ENCODE data around the gene SPATA25. TPM values are rescaled to one million over a fixed set of nuclear protein-coding genes. Genes with fewer than 3 reads are reported as not detected.

The SPATA25 gene
- total and polyA plus RNA-seq, 2 donors (not counting 3 experiments of a cell fraction or from before 2014, with no cell fraction given): 0.69 to 1.3 TPM

GRCh38 chr20:45911486-45912343 lies 24.3 kb upstream of the SPATA25 start, which contains the start of gene PLTP:
TSS of gene PLTP (minus strand) at chr20:45912155. CDS start at chr20:45911452, 703 bp downstream.
- H4K20me1 ChIP-seq (replicated peaks; ENCODE audit: control insufficient read depth, extremely low read depth, insufficient read depth, low read length): no peaks in the 10 kb centered on the region
- H3K27ac ChIP-seq (ENCODE audit: insufficient read depth, low read depth, low read length): peak within 1 kb of the TSS; percentile 53
- CTCF ChIA-PET: interaction anchor here (0.6 to 5.0 kb wide), 6 partner anchors 8 to 58 kb away, joined by 3 to 22 read pairs (median 8); partner anchors contain the start of genes CTSA, NEURL2 and PCIF1
- DNase-seq (ENCODE audit: low read depth, low spot score): peak; percentile 78
- intact Hi-C loops (cut with micrococcal nuclease): loop anchor here (1.0 to 10.0 kb wide), 4 partner anchors 8 to 567 kb away; partner anchors contain the start of genes ACOT8, SDC4 and ZSWIM3
- peak; percentile 61 for TF ChIP-seq POLR2AphosphoS5 (IDR thresholded peaks at IDR 0.05; ENCODE audit: insufficient read depth, low read depth, low read length)
- TF ChIP-seq MYC (IDR thresholded peaks at IDR 0.05; ENCODE audit: low read depth, low read length): no peak
- peak; percentile 79 for TF ChIP-seq POLR2A (IDR thresholded peaks at IDR 0.05; ENCODE audit: low read depth, low read length)
- peak within 1 kb of the TSS; percentile 44 for H3K9ac ChIP-seq (replicated peaks; ENCODE audit: extremely low read depth, insufficient read depth, low read length)
- H3K9me1 ChIP-seq (replicated peaks; ENCODE audit: control insufficient read depth, extremely low read depth, insufficient read depth, low read length): no peaks in the 10 kb centered on the region
- FAIRE-seq: peak; percentile 75
- H3K4me3 ChIP-seq (replicated peaks in 1 of 3; ENCODE audit: insufficient read depth in 1 of 3, low read depth in 1 of 3, low read length in 3 of 3): peak within 1 kb of the TSS; percentile 14 to 62 (median 37)
- dilution Hi-C loops (cut with MboI; ENCODE audit: extremely low pct_ligation_motif_present, low sequenced_read_pairs): no loop called here
- H3K4me1 ChIP-seq (ENCODE audit: control insufficient read depth, extremely low read depth, insufficient read depth, low read length): peaks cover 28% of the 10 kb centered on the region
- H3K79me2 ChIP-seq (ENCODE audit: control insufficient read depth, insufficient read depth, low read length): no peaks in the 10 kb centered on the region
- H3K36me3 ChIP-seq (ENCODE audit: control insufficient read depth in 2 of 2, extremely low read depth in 1 of 2, insufficient read depth in 2 of 2, low read length in 2 of 2): peaks cover 0 to 7% of the 10 kb centered on the region in 2 experiments
- no peaks in the 10 kb centered on the region for H3K9me3 ChIP-seq (replicated peaks; ENCODE audit: control insufficient read depth, insufficient read depth, low read length)
- POLR2A ChIA-PET: interaction anchor here (0.5 to 3.8 kb wide), 7 partner anchors 13 to 97 kb away, joined by 3 to 22 read pairs (median 4); partner anchors contain the start of genes CTSA, NEURL2 and PCIF1
- peak within 1 kb of the TSS; percentile 44 for H2AFZ ChIP-seq (ENCODE audit: low read depth, low read length)
- TSS peak; percentile 72 for BruUV-seq (replicated peaks)
- H3K4me2 ChIP-seq (ENCODE audit: insufficient read depth, low read length): peak within 1 kb of the TSS; percentile 66
- H3K27me3 ChIP-seq (ENCODE audit: control insufficient read depth in 2 of 2, insufficient read depth in 2 of 2, low read length in 2 of 2): no peaks in the 10 kb centered on the region
